Caki2 (cell line): ENCODE results near the gene DDX10. TPM values are rescaled to one million over a fixed set of nuclear protein-coding genes. Genes with fewer than 3 reads are reported as not detected.
"Not testable (repeated sequence)": the region's sequence is repeated elsewhere in the genome, so short reads cannot be mapped to it uniquely, and the experiment has no call there.

Experiments
- DNase-seq: peaks from one replicate; pipeline ENCODE4 v3.0.0-alpha.2; 2015; ENCODE audit warnings: low read depth
- in situ Hi-C: cut with HindIII; loops from 2 replicates; pipeline ENCODE4 v1.10.0; 2016; ENCODE audit warnings: low sequenced_read_pairs, low pct_unique_long_range_greater_than_20kb, mixed read lengths
- total RNA-seq: library from RNA; depleted of rRNA; stranded (reverse); fragments of >200 nt; shearing (Covaris generic); gene quantifications from 2 replicates; pipeline ENCODE4 v1.2.3, GENCODE V29; 2014; ENCODE audit warnings: low replicate concordance

The DDX10 gene
- total RNA-seq, 1 experiment from 2014 or later = 11.2 TPM

DNA sequence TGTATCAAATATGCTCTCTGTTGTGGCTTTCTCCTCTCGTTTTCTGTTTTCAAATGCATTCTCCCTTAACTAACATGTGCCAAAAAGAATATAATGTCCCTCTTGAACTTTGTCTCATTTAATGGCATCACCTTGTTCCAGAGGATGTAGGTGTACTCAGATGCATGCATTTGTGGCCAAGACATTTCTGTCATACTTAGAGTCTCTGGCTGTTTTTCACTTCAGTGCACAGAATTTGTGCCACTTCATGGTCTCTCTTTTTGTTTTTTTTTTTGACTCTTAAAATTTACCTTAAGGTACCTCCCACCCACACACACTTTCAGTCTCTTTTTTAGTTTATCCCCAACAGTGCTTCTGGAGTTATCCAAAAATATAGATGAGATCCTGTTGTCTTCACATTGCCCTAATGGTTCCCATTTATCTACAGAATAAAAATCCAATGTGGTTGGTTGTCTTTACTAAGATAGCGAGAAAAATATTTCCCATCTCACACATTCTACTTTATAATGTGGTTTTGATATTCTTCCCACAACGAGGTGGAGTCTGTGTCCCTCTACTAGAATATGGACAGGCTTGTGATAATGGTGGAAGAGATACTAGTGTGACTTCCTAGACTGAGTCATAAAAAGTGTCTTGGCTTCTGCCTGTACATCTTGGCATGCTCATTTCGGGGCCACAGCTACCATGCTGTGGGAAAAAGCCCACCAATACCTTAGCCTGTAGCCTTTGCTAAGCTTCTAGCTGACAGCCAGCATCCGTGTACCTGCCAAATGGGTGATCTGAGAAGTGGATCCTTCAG, 125.8 kb downstream of the DDX10 start:
- in situ Hi-C loops = no loop called here
- DNase-seq = no peak

DNA sequence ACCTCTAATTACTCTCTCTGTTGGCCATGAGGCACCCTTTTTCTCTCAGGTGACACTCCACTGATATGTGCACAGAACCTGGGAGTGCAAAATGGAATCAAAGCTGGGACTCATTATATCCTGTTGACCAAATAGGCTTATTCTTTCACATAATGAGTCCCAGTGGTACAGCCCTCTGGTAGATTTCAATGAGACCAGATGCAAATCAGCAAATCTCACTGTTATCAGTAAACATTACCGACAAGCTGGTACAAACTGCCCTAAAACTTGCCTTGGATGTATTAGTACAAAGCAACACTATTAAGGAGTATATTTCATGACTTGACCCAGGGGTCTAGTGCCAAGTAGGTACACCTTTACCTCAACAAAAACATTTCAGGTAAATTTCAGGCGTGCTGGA, 128.3 kb downstream of the DDX10 start:
- in situ Hi-C loops = no loop called here
- no peak for DNase-seq

DNA sequence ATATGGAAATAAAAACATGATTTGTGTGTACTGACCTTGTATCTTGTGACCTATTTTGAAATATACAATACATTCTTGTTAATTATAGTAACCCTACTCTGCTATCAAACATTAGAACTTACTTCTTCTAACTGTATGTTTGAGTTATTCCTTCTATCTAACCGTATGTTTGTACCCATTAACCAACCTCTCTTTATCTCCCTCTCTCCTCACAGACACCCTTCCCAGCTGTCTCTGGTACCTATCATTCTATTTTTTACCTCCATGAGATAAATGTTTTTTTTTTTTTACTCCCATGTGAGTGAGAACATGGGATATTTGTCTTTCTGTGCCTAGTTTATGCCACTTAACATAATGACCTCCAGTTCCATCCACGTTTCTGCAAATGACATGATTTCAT, 128.7 kb downstream of the DDX10 start:
- no peak for DNase-seq
- in situ Hi-C loops = no loop called here

GRCh38 chr11:108796551-108796950, 131.7 kb downstream of the DDX10 start:
- no peak for DNase-seq
- in situ Hi-C loops = no loop called here

GRCh38 chr11:108797578-108798100, 132.8 kb downstream of the DDX10 start:
- DNase-seq = no peak
- in situ Hi-C loops = no loop called here

DNA sequence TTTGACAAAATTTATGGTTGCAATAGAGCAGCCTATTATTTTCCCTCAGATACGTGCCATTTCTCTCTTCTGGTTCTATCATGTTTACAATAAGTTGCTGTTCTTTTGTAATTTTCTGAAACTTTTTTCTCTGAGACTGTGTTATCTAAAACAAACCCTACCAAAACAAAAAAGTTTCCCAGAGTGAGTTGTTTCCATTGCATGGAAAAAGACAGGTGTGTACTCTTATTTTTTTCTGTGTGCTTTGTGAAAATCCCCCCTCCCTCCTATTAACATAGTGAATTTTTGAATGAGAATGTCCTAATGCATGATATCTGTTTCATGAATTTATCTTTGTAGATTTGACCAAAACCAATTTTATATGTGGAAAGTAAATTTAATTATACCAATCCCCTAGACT, 137.6 kb downstream of the DDX10 start:
- in situ Hi-C loops = no loop called here

GRCh38 chr11:108803776-108804175, 138.9 kb downstream of the DDX10 start:
- no peak for DNase-seq
- in situ Hi-C loops = no loop called here

More for the DNA sequence above, 137.6 kb downstream of the DDX10 start:
- no peak for DNase-seq

DNA sequence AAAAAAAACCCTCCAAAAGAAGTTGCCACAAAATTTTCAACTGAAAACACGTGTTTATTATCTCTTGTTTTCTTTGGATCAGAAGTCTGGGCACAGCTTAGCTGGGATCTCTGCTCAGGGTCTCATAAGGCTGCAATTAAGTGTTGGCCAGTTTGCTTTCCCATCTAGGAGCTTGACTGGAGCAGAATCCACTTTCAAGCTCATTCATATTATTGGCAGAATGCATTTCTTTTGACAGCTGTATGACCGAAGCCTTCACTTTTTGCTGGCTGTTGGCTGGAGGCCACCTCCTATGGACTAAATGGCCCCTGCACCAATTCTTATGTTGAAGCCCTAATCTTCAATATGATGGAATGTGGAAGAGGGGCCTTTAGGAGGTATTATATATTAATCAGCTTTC, 139.6 kb downstream of the DDX10 start:
- DNase-seq = no peak
- in situ Hi-C loops = no loop called here

DNA sequence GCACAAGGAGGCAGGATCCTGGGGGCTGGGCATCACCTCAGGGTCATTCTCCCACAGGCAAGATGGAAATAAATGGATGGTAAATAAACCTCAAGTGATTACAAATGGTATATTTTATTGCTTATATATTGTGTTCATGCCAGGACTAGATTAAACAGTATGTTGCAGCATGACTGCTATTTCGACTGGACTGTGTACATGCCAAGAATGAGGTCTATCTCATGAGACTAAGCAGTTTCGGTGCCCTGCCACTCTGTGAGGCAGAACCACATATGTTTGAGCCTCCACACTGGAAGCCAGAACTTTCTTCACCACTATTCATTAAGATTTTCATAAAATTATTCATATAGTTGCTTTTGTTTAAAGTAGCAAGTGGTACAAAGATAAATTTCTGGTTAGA, 140.2 kb downstream of the DDX10 start:
- no peak for DNase-seq

DNA sequence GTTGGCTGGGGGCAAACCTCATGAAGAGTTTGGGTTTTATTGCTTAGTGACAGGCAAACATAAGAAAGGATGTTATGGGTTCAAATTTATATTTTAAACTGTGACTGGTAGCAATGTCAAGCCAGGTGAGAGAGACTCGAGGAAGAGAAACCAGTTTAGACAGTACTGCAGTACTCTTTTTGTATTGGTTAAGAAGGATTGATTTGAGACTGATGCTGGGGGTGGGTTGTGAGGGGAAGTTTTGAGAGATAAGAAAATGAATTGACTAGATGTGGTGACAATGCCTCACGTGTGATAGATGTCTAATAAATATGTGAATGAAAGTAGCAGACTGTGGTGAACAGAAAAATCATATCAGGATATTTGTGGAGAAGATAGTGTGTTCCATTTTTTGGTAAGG, 142.4 kb downstream of the DDX10 start:
- no peak for DNase-seq

More for the DNA sequence above, 140.2 kb downstream of the DDX10 start:
- in situ Hi-C loops = no loop called here

DNA sequence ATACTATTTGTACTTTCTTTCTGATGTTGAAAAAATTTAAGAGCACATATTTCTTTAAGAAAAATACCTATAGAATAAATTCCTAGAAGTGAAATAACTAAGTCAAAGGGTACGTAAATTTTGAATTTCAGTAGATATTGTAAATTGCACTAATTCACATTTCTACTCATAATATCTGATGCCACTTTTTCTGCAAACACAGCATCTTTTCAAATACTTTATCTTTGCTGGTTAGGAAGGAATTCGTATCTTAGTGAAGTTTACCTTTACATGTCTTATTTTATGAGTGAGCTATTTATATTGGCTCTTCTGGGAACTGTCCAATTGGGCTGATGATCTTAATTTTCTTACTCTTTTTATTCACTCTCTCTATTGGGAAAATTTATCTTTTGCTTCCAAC, 148.2 kb downstream of the DDX10 start:
- no peak for DNase-seq
- in situ Hi-C loops = no loop called here

More for the DNA sequence above, 142.4 kb downstream of the DDX10 start:
- in situ Hi-C loops = no loop called here

DNA sequence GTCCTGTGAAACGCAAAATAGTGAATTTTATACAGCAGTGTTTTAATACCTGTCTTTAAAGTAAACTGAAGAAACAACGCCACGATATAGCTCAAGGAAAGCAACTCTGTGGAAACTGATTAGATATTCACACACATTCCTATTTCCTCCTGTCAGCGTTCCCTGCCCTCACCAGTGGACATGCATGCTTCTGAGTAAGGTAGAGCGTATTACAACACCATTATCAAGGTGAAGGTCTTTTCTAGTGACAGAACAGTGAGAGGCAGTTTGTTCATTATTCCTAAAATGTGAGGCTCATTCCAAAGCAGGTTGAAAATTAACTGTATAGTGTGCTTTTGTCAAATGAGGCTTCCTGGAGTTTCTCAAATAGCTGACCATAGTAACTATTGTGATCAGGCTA, 153.1 kb downstream of the DDX10 start:
- DNase-seq = no peak
- in situ Hi-C loops = no loop called here

- DNase-seq = no peak
- in situ Hi-C loops = no loop called here
These were observed 154.1 kb downstream of the DDX10 start for GRCh38 chr11:108818971-108819370.

DNA sequence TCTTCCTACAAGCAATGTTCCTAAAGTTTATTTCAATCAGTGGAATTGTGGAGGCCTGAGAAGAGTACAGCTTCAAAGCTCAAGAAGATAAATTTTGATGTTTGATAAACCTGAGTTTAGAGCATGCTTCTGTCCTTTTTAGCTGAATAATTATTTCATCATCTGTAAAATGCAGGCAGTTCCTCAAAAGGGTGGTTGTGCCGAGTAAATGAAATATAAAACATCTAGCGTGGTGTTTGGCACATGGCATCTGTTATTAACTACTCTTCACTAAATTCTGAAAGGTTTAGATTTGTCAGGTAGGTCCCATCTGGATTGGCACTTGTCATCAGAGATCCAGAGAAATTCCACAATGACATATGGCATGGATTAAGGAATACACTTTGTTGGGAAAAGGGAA, 155.1 kb downstream of the DDX10 start:
- in situ Hi-C loops = no loop called here
- DNase-seq = no peak

GRCh38 chr11:108823960-108824359, 159.1 kb downstream of the DDX10 start:
- DNase-seq, in situ Hi-C loops: not testable (repeated sequence)

DNA sequence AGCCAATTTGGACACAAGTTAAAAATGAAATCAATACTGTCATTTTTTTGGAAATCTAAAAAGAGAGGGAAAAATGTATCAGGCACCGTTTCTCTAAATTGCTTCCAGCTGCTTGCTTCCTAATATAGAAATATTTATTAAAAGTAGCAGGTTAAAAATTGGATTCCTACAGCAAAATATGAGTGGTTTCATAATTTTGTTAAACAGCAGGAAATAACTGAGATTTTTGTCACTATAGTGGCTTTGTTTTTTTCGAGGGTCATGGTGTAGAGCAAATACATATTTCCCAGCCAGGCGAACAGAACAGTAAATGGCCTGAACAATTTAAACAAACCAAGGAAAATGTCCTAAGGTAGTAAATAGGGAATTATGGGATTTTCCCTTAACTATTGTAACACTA, 159.7 kb downstream of the DDX10 start:
- no peak for DNase-seq
- in situ Hi-C loops = no loop called here

DNA sequence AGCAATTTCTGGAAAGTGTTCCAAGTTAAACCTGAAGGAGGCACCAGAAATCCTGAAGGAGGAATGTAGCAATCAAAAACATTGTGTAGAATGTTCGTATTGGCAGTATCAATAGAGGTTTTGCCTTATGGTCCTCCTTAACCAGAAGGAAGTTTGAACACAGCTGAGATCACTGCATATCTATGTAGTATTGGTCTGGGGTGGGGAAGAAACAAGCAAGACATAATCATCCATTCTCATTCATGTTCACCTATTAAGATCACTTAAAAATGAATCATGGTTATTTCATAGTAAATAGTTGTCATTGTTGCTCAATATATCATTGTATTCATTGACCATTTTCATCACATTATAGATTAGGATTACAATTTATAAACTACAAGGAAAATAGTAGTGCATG, 160.5 kb downstream of the DDX10 start:
- in situ Hi-C loops = no loop called here
- no peak for DNase-seq

DNA sequence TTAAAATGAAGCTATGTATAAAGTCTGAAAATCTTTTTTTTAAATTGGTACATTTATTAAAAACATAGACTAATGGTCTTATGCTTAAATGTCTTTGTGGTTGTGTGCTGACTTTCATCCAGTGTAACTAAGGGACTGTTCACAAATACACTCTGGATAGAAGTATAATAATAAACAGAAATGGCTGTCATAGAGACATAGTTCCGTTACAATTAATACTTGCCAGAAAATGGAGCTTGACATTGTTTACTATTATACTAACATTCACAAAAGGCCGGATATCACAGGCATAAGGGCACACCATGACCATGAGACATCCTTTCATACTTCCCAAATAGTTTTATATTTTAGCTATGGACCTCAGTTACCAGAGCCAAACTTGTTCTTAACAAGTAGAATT, 161.3 kb downstream of the DDX10 start:
- DNase-seq = no peak
- in situ Hi-C loops = no loop called here

DNA sequence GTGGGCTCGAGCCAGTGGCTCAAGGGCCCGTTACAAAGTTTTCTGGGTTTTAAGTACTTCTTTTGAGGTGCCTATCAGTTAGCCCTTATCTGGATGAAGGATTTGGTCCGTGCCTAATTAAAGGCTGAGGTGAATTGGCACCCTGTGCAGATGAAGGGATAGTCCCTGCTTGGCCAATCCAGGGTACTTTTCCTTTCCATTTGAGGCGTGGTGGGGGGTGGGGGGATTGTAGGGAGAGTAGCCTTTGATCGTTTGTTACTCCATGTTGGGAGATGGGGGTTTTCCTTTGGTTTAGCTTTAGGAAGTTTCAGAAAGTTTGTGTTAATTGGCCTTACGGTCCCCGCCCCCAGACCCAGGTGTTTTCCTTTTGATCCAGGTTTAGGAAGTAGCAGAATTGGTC, 170.8 kb downstream of the DDX10 start:
- DNase-seq = no peak
- in situ Hi-C loops = no loop called here

GRCh38 chr11:108836541-108836940, 171.7 kb downstream of the DDX10 start:
- no peak for DNase-seq
- in situ Hi-C loops = no loop called here
